Hepatic stellate cell (primary cell): Measurements from ENCODE around the gene POFUT2.

ENCODE experiments used
- DNase-seq: peaks from one replicate; pipeline ENCODE4 v3.0.0; 2011; ENCODE audit warnings: low spot score

Gene POFUT2

DNA sequence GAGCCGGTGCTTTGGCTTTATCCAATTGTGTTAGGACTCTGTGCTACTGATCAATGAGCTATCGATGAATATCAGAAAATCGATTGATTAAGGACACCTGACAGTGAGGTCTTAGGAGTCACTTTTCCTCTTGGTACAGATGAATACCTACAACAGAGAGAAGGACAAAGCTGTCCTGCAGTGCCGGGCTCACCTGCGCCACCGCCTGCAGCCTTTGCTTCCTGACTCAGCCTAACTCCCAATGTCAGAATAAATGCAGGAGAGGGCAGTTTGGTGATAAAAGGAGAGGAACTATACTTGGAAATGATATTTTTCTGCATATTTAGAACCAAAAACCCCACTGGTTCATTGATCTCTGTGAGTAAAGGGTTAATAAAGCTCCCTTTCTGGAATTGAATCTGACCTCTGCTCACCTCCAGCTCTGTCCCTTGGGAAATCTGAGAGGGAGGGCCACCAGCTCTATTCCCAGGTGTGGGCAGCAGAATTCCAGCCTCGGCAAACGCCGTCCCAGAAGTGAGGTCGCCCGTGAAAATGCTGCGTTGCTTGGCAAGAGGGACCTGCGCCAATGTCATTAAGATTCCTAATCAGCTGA lies 39.3 kb downstream of the POFUT2 start:
- no peak for DNase-seq

DNA sequence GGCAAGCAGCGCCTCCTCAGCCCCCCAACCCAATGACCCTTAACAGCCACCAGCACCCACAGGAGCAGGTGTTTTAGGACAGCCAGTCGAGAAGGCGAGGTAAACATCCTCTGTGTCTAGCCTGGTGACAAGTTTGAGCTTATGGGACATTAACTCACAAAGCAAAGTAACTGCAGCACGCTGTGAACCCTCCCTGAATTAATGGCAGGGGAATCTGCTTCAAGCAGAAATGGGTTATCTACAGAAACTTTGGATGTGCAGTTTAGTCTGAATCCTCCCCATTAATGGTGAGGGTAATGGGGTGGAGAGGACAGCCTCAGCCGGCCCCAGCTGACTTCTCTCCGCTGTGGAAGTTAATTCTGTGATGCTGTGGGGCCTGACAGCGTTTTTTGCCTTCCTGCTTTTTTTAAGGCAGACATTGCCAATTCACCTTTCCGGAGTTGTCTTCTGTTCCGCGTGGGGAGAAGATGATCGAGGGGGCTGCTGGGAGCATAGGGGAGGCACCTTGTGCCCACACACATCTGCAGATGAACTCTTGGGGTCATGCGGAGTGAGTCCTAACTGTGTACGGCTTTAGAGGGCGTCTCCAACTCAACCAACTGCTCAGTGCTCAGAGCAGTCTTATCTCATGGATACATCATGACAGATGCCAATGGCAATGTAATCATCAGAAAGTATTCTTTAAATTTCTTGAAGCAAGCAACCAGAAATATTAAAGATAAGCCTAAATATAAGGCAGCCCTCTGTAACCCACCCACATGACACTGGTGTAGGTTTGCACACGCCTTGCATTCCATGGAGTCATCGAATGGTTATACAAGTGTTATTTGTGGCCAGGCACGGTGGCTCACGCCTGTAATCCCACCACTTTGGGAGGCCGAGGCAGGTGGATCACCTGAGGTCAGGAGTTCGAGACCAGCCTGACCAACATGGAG lies 41.0 kb downstream of the POFUT2 start:
- no peak for DNase-seq

DNA sequence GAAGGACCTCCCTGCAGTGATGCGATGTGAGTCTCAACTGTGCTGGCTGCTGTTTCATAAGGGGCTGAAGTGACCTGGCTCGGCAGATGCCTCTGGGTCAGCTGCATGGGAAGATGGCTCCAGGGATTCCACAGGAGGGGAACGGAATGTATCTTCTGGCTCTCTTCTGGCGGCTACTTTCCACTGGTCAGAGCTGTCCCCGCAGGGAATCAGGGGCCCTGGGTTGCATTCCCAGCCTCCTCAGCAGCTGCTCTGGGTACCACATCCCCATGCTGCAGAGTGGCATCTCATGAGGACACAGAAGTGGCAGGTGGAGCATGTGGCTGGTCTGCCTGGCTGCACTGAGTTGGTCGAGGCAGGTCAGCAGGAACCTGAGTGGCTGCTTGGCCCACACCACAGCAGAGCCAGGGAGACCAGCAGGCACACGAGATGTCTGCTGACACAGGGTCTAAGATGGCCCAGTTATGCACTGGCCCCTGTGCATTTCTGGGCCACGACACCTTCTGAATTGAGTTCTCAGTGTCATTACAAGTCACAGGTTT lies 42.8 kb downstream of the POFUT2 start:
- no peak for DNase-seq

DNA sequence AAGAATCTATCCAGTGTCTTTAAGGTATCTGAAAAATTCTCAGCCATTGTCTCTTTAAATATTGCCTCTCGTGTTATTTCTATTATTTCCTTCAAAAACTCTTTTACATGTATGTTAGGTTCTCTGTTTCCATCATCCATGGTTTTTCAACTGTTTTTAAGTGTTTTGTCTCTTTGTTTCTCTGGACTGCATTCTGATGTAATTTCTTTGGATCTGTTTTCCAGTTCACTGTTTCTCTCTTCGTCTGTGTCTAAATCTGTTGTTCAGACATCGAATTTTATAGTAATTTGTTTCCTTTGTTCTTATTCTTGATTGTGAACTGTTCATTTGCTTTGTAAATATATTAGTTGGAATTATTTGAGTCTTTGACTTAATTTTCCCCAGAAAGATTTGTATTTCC lies 44.1 kb downstream of the POFUT2 start:
- no peak for DNase-seq

DNA sequence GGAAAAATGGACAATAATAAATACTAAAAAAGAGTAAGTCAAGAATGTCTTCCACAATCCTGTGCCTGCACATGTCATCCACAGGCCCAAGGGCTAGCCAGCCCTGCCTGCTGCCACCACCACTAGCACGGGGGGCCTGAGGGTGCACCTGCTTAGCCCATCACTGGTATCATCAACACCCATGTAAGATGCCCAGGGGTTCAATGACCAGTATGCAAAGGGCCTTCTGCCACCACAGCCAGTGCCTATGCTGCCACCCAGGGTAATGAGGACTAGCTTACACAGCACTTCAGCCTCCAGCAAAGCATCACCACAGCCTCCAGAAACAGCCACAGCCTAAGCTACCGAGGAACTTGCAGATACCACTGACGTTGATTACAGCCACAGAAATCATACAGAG lies 46.3 kb downstream of the POFUT2 start:
- no peak for DNase-seq

DNA sequence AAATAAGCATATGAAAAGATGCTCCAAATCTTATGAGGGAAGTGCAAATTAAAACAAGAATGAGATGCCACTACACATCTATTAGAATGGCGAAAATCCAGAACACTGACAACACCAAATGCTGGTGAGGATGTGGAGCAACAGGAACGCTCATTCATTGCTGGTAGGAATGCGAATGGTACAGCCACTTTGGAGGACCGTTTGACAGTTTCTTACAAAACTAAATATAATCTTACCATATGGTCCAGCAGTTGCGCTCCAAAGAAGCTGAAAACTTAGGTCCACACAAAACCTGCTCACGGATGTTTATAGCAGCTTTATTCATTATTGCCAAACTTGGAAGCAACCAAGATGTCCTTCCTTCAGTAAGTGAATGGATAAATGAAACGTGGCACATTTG lies 50.3 kb downstream of the POFUT2 start:
- DNase-seq = no peak

DNA sequence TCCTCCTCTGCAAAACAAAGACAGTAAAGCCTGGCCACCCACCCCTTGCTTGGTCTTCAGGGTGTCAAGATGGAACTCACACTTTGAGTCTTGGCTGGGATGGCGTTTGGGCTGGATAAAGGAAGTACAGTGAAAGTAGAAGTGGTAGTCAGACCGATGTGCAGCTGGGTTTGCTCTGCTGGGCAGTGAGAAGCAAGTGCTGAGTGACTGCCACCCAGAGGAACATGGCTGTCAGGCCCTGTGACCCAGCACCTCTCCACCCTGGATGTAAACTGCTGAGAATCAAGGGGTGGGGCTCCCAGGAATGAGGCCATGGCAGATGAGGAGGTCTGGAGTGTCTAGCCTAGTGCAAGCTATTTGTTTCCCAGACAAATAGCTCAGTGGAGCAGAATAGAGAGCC lies 51.2 kb downstream of the POFUT2 start:
- no peak for DNase-seq

DNA sequence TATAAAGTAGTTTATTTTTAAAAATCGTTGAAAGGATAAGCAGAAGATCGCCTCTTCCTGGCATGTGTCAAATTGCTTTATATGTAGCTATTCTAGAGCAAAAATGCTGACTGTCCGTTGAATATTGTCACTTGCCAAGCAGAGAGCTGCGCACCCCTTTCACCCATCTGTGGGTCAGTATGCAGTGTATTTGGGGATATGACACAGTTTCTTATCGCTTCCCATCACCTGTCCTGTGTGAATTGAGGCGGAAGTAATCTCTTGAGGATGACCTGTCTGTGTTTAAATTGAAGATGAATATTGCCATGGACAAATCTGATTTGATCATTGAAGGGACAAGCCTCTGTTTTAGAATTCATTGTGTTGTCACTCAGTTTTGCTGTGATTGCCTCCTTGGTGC lies 52.2 kb downstream of the POFUT2 start:
- no peak for DNase-seq

DNA sequence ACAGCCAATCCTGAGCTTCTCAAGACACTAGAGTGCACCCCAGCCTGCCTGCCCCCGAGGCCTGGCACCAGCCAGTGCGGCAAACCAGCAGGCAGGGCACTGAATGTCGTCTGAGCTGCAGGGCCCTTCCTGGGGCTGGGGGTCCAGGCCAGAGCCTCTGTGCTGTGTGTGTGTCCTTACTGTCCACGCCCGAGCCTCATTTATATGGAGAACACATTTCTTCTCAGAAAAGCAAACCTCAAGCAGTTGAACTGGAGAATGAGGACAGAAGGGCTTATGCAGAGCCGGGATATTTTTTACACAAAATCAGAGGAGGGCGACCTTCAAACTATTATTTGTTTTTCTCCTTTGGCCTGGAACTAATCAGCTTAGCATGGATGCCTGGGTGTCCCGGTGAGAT lies 52.7 kb downstream of the POFUT2 start:
- no peak for DNase-seq

DNA sequence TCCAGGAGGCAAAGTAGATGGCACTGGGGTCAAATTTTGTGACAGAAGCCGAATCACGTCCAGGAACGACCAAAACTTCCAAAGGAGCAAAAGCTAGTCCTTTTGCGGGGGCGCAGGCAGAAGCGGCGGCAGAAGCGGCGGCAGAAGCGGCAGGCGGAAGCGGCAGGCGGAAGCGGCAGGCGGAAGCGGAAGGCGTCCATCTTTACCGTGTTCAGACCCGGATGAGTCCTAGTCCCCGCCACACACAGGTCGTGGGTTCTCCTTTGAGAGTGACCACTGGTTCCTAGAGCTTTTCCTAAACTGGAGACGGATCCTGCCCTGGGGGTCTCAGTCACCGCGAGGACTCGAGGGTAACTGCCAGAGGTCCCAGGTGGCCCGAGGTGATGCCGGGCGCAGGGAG lies 53.6 kb downstream of the POFUT2 start:
- no peak for DNase-seq

DNA sequence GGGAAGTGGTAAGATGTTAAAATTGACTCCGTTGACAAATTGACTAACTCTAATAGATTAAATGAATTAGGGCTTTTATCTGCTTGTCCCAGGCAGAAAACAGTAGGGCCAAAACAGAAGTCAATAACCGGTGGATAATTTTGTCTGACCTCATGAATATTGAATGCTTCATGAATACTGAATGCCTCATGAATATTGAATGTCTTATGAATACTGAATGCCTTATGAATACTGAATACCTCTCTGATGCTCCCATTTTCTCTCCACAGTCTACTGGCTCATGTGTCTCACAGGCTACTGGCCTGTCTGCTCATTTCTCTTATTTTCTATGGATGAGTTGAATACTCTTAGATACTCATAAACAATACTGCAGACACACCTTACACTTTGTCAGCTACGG lies 56.0 kb downstream of the POFUT2 start:
- no peak for DNase-seq

DNA sequence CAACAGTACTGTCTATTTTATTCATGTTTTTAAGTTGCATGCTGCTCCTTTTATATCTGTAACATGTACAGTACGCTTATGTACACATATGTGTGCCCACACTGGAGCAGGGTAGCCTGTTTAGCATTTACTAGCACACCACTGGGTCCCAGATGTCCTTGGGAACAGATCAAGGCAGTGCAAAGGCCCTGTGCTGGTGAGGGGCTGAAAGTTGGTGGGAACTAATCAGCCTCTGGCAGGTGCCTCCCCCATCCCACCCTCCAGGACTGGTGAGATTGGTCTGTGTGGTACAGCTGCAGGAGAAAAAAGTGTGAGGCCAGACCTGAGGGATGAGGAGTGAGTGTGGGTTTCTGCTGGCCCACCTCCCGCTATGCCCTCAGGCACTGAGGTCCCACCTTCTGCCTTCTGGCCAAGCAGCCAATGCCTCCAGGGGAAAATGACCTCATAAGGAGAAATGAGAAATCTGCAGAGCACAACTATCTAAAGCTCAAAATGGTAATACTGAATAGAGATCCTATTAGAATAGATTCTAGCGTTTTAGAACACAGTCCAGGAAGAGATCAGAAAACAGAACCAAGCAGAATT lies 58.9 kb downstream of the POFUT2 start:
- no peak for DNase-seq

DNA sequence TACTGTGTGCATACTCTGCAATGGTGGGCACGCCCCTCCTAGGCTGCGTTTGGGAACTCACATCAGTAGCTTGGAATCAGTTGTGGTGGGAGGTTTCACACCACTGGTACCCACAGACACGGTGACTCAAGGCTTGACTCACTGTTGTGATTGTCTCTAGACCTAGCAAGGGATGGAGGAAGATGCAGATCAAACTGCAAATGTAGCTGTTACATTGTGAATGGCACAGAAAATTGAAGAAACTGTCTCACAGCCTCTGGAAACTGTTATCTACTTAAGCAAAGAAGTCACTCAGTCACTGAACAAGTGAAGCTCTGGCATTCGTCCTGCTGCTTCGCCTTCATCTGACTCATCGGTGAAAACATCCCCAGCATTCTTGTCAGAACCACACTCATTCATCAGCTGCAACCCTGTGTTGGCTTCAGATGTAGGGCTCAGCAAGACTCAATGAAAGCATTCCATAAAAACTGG lies 59.5 kb downstream of the POFUT2 start:
- peak; percentile 89 for DNase-seq

DNA sequence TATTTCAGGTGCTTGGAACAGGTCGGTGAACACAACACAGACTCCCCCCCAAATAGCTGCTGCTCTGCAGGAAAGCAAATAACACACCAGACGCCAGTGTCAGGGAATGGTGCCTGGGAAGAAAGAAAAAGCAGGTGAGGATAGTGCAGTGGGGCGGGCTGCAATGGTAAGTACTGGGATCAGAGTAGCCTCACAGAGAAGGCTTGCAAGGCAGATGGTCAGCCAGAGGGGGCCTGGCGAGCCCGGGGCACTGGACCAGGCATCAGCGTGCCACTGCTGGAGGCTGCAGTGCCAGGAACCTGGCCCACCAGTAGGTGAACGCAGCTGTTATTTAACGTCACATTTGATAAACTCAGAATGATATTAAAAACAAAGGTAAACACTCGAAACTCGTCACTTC lies 60.0 kb downstream of the POFUT2 start:
- no peak for DNase-seq

DNA sequence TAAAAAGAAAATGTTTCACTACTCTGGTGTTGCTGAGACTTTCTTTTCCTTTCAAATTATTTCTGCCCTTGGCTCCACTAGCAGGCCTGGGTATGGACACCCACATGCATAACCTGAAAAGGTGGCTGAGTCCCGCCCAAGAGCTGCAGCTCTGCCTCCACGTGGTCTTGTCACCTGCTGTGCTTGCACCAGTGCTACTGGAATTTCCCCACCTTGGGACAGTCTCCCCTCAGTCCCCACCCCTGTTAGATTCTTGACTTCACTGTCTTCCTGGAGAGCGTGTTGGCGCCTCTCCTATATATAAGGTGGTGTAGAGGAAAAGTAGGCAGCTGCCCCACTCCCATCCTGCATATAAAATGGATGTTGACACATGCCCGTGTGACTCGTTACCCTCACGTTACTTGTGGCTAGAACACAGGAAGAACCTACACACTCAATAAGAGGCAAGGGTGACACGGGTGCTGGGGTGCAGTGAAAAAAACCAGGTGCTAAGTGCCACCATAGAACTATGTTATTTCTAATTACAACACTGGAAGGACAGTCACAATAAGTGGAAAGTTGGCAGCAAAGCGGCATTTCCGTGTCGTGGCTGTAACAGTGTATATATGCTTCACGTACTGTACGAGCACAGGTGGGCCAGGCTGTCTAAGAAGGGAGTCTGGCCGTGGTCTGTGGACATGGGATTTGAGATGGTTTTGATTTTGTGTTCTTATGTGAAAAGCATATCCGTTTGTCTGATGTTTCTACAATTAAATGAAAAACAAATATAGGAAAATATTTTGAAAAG lies 61.0 kb downstream of the POFUT2 start:
- no peak for DNase-seq

DNA sequence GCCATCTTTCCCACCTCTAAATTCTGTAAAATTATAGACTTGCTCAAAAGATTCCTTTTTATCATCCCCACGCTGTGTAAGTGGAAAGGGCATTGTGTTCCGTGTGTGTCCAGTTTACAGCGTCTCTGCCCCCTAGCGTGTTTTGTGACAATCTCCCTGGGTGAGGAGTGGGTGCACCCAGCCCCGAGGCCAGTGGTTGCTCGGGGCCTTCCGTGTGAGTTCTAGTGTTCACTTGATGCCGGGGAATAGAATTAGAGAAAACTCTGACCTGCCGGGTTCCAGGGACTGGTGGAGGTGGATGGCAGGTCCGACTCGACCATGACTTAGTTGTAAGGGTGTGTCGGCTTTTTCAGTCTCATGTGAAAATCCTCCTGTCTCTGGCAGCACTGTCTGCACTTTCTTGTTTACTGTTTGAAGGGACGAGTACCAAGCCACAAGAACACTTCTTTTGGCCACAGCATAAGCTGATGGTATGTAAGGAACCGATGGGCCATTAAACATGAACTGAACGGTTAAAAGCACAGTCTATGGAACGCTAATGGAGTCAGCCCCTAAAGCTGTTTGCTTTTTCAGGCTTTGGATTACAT lies 61.9 kb downstream of the POFUT2 start:
- DNase-seq = no peak

DNA sequence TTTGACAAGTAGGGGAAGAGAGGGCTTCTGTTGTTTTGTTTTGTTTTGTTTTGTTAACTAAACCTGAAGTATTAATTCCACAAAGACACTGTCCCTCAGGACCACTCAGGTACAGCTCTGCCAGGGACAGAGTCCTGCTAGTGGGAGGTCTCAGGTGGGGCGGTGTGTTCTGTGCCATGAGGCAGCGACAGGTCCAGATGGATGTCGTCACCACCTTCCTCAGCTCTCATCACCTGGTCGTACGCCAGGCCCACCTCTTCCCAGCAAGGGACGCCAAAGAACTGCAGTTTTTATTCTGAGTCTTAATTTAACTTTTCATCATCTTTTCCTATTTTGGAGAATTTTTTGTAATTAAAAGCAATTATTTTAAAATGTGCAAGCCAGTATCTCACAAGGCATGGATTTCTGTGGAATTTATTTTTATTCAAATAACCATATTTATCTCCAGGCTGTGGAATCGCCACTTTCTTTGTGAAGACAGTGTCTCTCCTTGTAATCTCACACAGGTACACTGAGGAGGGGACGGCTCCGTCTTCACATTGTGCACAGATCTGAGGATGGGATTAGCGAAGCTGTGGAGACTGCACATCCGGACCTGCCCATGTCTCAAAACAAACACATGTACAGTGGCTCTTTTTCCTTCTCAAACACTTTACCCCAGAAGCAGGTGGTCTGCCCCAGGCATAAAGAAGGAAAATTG lies 62.5 kb downstream of the POFUT2 start:
- no peak for DNase-seq

DNA sequence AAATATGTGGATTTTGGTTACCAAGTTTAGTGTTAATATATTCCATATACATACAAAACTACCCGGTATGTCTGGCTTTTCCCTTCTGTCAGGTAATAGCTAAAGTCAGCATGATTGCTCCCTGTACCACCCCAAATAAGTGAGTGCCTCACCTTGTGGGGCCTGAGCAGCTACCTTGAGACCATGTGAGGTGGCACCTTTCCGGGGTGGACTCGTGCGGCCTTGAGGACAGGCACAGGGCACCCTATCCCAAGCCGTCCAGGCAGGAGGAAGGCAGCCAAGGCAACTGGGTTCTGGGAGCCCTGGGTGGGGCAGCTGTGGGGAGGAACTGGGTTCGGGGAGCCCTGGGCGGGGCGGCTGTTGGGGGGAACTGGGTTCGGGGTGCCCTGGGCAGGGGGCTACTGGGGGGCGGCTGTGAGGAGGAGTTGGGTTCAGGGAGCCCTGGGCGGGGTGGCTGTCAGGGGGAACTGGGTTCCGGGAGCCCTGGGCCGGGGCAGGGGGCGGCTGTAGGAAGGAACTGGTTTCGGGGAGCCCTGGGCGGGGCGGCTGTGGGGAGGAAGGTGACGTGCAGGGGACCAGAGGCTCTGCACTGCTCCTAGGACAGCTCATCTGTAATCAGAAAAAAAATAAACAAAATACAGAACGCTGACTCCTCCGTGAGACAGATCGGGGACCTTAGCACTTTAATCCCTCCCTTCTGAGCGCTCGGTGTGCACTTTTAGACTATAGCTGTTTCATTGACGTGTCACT lies 63.3 kb downstream of the POFUT2 start:
- DNase-seq = peak; percentile 35

DNA sequence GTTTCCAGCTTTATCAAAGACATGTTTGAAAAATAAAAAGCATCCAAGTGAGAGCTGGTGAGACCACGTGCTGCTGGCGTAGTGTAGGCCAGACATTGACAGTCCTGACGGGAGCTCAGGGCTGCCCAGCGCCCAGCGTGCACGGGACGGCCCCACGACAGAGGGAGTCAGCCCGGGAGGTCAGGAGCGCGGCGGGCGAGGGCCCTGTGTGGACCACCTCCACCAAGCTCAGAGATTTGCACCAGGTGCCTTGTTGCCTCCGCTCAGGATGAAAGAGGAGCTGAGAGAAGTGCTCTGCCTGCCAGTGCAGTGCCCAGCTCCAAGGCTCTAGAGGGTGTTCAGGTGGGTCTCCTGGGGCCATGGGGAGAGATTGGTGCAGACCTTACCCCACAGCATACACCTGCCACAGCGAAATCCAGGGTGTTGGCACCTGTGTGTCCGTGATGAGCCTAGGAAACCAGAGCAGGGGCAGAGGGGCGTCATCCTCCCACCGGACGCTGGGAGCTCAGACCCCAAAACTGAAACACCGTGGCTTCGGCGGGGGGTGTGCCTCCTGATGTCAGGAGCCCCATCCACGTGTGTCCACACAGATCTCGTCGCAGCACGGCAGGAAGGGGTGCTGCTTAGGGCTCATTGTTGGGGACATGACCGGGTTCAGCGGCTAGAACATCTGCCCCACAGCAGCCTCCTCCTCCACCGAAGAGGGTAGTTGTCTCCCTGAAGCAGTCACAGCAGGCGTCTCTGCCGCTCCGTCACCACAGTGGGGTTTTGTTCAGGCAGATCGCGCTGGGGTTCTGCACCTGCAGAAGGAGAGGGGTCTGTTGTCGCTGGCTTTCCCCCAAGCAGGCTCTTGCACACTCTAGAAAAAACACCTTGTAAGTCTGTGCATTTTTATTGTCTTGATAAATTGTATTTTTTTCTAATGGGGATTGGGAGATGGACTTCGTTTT lies 64.2 kb downstream of the POFUT2 start:
- DNase-seq = no peak
